Measurements from ENCODE around the gene RSF1. TPM values are rescaled to one million over a fixed set of nuclear protein-coding genes. Genes with fewer than 3 reads are reported as not detected.
"Not testable (repeated sequence)": the region's sequence is repeated elsewhere in the genome, so short reads cannot be mapped to it uniquely, and the experiment has no call there.

The RSF1 gene
- total and polyA plus RNA-seq, 2 donors from 2014 or later = 7.9 to 71.9 TPM

DNA sequence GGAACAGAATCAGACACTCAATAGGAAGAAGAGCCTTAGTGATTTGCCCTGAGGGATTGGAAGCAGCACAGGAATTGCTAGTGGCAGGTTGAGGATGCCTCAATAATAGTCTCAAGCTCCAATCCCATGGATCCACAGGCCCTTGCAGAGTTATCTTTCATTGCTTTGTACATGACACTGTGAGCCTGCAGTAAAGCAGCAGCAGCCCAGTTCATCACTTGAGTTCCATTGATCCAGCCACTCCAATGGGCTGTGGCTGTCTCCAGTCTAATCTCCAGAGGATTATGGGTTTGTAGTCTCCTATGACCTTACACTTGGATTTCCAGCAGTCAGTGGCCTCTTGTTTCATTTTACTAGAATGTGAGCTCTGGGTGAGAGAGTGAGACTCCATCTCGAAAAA lies 45.8 kb upstream of the RSF1 start:
- intact Hi-C loops (cut with DNase I) = no loop called here
- Histone ChIP-seq H3K9me3 (ENCODE audit: control insufficient read depth in 2 of 3, insufficient read depth in 1 of 3, low read length in 3 of 3) (no peaks in the 10 kb centered on the region), H3K27me3 (ENCODE audit: control insufficient read depth, insufficient read depth, low read length) (no peaks in the 10 kb centered on the region), H3K9ac (ENCODE audit: low read length in 3 of 3) (no peak overlapping the region), H3K4me3 (ENCODE audit: low read length in 3 of 3) (no peak overlapping the region), H3K36me3 (ENCODE audit: control insufficient read depth in 2 of 3, insufficient read depth in 3 of 3, low read length in 3 of 3) (peaks cover 0 to 2% (median under 1%) of the 10 kb centered on the region in 3 donors), H3K27ac (ENCODE audit: low read depth in 2 of 2, low read length in 2 of 2) (no peak overlapping the region), H3K4me1 (ENCODE audit: control insufficient read depth in 2 of 3, insufficient read depth in 2 of 3, low read depth in 1 of 3, low read length in 3 of 3) (no peaks in the 10 kb centered on the region)
- no peak for FAIRE-seq
- TF ChIP-seq, protein P1, sequence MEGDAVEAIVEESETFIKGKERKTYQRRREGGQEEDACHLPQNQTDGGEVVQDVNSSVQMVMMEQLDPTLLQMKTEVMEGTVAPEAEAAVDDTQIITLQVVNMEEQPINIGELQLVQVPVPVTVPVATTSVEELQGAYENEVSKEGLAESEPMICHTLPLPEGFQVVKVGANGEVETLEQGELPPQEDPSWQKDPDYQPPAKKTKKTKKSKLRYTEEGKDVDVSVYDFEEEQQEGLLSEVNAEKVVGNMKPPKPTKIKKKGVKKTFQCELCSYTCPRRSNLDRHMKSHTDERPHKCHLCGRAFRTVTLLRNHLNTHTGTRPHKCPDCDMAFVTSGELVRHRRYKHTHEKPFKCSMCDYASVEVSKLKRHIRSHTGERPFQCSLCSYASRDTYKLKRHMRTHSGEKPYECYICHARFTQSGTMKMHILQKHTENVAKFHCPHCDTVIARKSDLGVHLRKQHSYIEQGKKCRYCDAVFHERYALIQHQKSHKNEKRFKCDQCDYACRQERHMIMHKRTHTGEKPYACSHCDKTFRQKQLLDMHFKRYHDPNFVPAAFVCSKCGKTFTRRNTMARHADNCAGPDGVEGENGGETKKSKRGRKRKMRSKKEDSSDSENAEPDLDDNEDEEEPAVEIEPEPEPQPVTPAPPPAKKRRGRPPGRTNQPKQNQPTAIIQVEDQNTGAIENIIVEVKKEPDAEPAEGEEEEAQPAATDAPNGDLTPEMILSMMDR (IDR thresholded peaks at IDR 0.05; ENCODE audit: borderline replicate concordance, extremely low read depth, insufficient read depth) = no peak
- DNase-seq = no peak

DNA sequence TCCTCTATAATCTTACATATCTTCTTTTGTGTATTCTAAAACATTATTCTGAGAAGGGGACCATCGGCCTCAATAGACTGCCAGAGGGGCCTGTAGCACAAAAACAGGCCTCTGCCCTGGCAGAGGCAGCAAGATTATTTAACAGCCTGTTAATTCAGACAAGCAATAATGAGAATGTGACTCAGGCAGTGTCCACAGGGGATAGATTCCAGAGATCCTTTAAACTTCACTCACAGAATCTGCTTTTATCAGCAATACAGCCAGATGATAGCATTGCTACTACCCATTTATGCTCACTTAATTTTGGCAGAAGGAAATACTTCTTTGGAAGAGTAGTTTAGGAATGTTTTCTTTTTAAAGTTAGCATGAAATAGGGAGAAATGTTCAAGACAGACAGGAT lies 45.3 kb upstream of the RSF1 start:
- intact Hi-C loops (cut with DNase I) = no loop called here
- TF ChIP-seq, protein P1 (IDR thresholded peaks at IDR 0.05; ENCODE audit: borderline replicate concordance, extremely low read depth, insufficient read depth) = no peak
- DNase-seq (no peak), FAIRE-seq (no peak)
- H3K4me3 ChIP-seq (ENCODE audit: low read length in 3 of 3) = no peak overlapping the region
- no peaks in the 10 kb centered on the region for H3K4me1 ChIP-seq (ENCODE audit: control insufficient read depth in 2 of 3, insufficient read depth in 2 of 3, low read depth in 1 of 3, low read length in 3 of 3)
- H3K9me3 ChIP-seq (ENCODE audit: control insufficient read depth in 2 of 3, insufficient read depth in 1 of 3, low read length in 3 of 3) = no peaks in the 10 kb centered on the region
- H3K9ac ChIP-seq (ENCODE audit: low read length in 3 of 3) = no peak overlapping the region
- H3K36me3 ChIP-seq (ENCODE audit: control insufficient read depth in 2 of 3, insufficient read depth in 3 of 3, low read length in 3 of 3) = peaks cover 0 to 2% (median 0%) of the 10 kb centered on the region in 3 donors
- H3K27me3 ChIP-seq (ENCODE audit: control insufficient read depth, insufficient read depth, low read length) = no peaks in the 10 kb centered on the region
- H3K27ac ChIP-seq (ENCODE audit: low read depth in 2 of 2, low read length in 2 of 2) = no peak overlapping the region

DNA sequence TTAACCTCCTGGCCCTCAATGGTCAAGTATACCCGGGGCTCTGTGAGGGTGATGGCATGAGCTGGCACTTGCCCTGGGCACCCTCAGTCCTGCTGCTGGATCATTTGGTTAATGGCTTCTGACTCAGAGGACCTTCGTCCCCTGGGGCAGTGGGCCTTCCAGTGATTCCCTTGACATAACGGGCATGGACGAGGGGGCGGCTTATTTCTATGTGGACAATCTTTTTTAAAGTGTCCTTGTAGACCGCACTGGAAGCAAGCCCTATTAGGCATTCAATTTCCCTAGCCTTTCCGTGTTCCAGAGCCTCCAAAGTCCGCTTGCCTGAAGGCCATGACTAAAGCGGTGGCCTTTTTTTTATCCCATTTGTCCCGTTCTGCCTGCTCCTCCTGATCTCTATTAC lies 40.9 kb upstream of the RSF1 start:
- H3K36me3 ChIP-seq (ENCODE audit: control insufficient read depth in 2 of 3, insufficient read depth in 3 of 3, low read length in 3 of 3); FAIRE-seq; intact Hi-C loops (cut with DNase I): not testable (repeated sequence)

DNA sequence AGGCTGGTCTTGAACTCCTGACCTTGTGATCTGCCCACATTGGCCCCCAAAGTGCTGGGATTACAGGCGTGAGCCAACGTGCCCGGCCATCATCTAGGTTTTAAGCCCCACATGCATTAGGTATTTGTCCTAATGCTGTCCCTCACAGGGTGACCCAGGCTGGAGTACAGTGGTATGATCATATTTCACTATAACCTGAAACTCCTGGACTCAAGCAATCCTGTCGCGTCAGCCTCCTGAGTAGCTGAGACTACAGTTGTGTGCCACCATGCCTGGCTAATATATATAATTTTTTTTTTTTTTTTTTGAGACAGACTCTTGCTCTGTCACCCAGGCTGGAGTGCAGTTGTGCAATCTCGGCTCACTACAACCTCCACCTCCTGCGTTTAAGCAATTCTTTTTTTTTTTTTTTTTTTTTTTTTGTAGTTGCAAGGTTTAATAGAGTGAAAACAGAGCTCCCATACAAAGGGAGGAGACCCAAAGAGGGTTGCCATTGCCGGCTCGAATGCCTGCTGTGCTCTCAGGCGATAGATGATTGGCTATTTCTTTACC lies 37.5 kb upstream of the RSF1 start:
- H3K9me3 ChIP-seq (ENCODE audit: control insufficient read depth in 2 of 3, insufficient read depth in 1 of 3, low read length in 3 of 3); intact Hi-C loops (cut with DNase I); FAIRE-seq; H3K27me3 ChIP-seq (ENCODE audit: control insufficient read depth, insufficient read depth, low read length); H3K27ac ChIP-seq (ENCODE audit: low read depth in 2 of 2, low read length in 2 of 2); H3K4me3 ChIP-seq (ENCODE audit: low read length in 3 of 3); H3K9ac ChIP-seq (ENCODE audit: low read length in 3 of 3); DNase-seq; H3K4me1 ChIP-seq (ENCODE audit: control insufficient read depth in 2 of 3, insufficient read depth in 2 of 3, low read depth in 1 of 3, low read length in 3 of 3): not testable (repeated sequence)
- H3K36me3 ChIP-seq (ENCODE audit: control insufficient read depth in 2 of 3, insufficient read depth in 3 of 3, low read length in 3 of 3) = peaks cover 2 to 11% (median 4%) of the 10 kb centered on the region in 3 donors

More for the DNA sequence above, 40.9 kb upstream of the RSF1 start:
- H3K27ac ChIP-seq (ENCODE audit: low read depth in 2 of 2, low read length in 2 of 2); H3K27me3 ChIP-seq (ENCODE audit: control insufficient read depth, insufficient read depth, low read length); DNase-seq; H3K4me1 ChIP-seq (ENCODE audit: control insufficient read depth in 2 of 3, insufficient read depth in 2 of 3, low read depth in 1 of 3, low read length in 3 of 3); H3K9me3 ChIP-seq (ENCODE audit: control insufficient read depth in 2 of 3, insufficient read depth in 1 of 3, low read length in 3 of 3); H3K9ac ChIP-seq (ENCODE audit: low read length in 3 of 3); H3K4me3 ChIP-seq (ENCODE audit: low read length in 3 of 3): not testable (repeated sequence)

Data from kidney (tissue), 14 donors.